SK-N-SH treated with all-trans-retinoic acid at 6 μM for 48 hours (cell line): Measurements from ENCODE around the gene CFAP97.

Experiments used
- ATAC-seq: fragments of 200-7000 bp; cut with Tn5 transposase; 3 replicates; pipeline ENCODE4 v1.9.1; 2020; ENCODE audit warnings: mild to moderate bottlenecking, moderate library complexity
- ARNTL ChIP-seq: fragments of 450-650 bp; formaldehyde crosslinking; IDR thresholded peaks from 2 replicates; pipeline ENCODE4 v1.5.0; 2020; ENCODE audit warnings: low read depth, mild to moderate bottlenecking, moderate library complexity, borderline replicate concordance
- BACH2 ChIP-seq: fragments of 250-450 bp; sonication (Bioruptor Pico); IDR thresholded peaks from 2 replicates; pipeline ENCODE4 v1.9.0; 2021; ENCODE audit warnings: mild to moderate bottlenecking, borderline replicate concordance
- GLIS3 ChIP-seq: fragments of 250-450 bp; sonication (Bioruptor Pico); IDR thresholded peaks from 2 replicates; pipeline ENCODE4 v1.5.0; 2020; ENCODE audit warnings: mild to moderate bottlenecking, moderate library complexity
- ISL1 ChIP-seq: fragments of 250-450 bp; sonication (Bioruptor Pico); IDR thresholded peaks from 2 replicates; pipeline ENCODE4 v2.1.2; 2022; ENCODE audit warnings: mild to moderate bottlenecking, moderate library complexity
- PPARA ChIP-seq: fragments of 250-450 bp; sonication (Bioruptor Pico); IDR thresholded peaks from 2 replicates; pipeline ENCODE4 v1.5.0; 2020; ENCODE audit warnings: mild to moderate bottlenecking, borderline replicate concordance
- RARB ChIP-seq: fragments of 250-450 bp; sonication (Bioruptor Pico); IDR thresholded peaks from 2 replicates; pipeline ENCODE4 v1.8.0; 2021; ENCODE audit warnings: mild to moderate bottlenecking, moderate library complexity
- SNAI2 ChIP-seq: fragments of 250-450 bp; sonication (Bioruptor Pico); IDR thresholded peaks from 2 replicates; pipeline ENCODE4 v1.5.0; 2020; ENCODE audit warnings: mild to moderate bottlenecking, moderate library complexity
- TCF4 ChIP-seq: fragments of 250-450 bp; sonication (Bioruptor Pico); IDR thresholded peaks from 2 replicates; pipeline ENCODE4 v1.8.0; 2021; ENCODE audit warnings: mild to moderate bottlenecking, moderate library complexity, borderline replicate concordance
- TOX ChIP-seq: fragments of 250-450 bp; sonication (Bioruptor Pico); IDR thresholded peaks from 2 replicates; pipeline ENCODE4 v1.8.0; 2021; ENCODE audit warnings: mild to moderate bottlenecking, moderate library complexity, borderline replicate concordance
- ZC3H10 ChIP-seq: fragments of 250-450 bp; sonication (Bioruptor Pico); IDR thresholded peaks from 2 replicates; pipeline ENCODE4 v1.5.1; 2021; ENCODE audit warnings: mild to moderate bottlenecking, moderate library complexity
- ZFP3 ChIP-seq: fragments of 250-450 bp; sonication (Bioruptor Pico); IDR thresholded peaks from 2 replicates; pipeline ENCODE4 v1.5.0; 2020; ENCODE audit warnings: mild to moderate bottlenecking, moderate library complexity
- ZFP30 ChIP-seq: fragments of 450-650 bp; formaldehyde crosslinking; IDR thresholded peaks from 2 replicates; pipeline ENCODE4 v1.5.0; 2022; ENCODE audit warnings: mild to moderate bottlenecking, moderate library complexity
- ZNF70 ChIP-seq: fragments of 450-650 bp; formaldehyde crosslinking; IDR thresholded peaks from 2 replicates; pipeline ENCODE4 v1.5.0; 2020; ENCODE audit warnings: mild to moderate bottlenecking, moderate library complexity
- ZNF8 ChIP-seq: fragments of 450-650 bp; formaldehyde crosslinking; IDR thresholded peaks from 2 replicates; pipeline ENCODE4 v1.5.0; 2020; ENCODE audit warnings: mild to moderate bottlenecking, moderate library complexity
- TF ChIP-seq, protein P1 (sequence below): fragments of 250-450 bp; sonication (Bioruptor Pico); IDR thresholded peaks from 2 replicates; pipeline ENCODE4 v1.5.1; 2021; ENCODE audit warnings: mild to moderate bottlenecking, moderate library complexity
- TF ChIP-seq, protein P2 (sequence below): fragments of 250-450 bp; sonication (Bioruptor Pico); IDR thresholded peaks from 2 replicates; pipeline ENCODE4 v1.8.0; 2021; ENCODE audit warnings: low read depth, mild to moderate bottlenecking, moderate library complexity, borderline replicate concordance
- TF ChIP-seq, protein P3 (sequence below): fragments of 250-450 bp; sonication (Bioruptor Pico); IDR thresholded peaks from 2 replicates; pipeline ENCODE4 v1.5.1; 2020; ENCODE audit warnings: low read depth, mild to moderate bottlenecking, moderate library complexity

CFAP97 gene

DNA sequence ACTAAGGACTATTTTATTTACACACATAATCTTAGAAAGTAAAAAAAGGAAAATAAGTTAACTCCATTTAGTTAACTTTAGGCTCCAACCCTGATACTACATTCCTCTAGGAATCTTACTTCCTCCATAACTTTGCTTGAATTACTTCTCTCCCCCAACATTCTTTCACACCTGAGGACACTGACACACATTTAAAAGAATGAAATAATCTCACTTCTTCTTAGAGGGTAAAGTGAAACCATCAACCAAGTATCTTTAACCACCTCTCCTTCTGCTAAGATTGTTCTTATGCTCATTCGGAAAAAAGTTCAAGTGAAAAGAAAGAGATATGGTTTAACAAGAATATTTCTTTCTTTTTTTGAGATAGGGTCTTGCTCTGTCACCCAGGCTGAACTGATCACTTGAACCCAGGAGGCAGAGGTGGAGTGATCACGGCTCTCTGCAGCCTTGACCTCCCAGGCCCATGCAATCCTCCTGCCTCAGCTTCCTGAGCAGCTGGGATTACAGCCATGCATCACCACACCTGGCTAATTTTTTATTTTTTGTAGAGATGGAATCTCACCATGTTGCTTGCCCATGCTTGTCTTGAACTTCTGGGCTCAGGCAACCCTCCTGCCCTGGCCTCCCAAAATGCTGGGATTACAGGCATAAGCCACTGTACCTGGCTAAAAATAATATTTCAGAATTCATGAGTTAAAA lies 32.3 kb downstream of the CFAP97 start:
- no peak for TF ChIP-seq ARNTL (CRISPR knock-in tag)
- TF ChIP-seq ZC3H10 = no peak
- TF ChIP-seq, protein P1, sequence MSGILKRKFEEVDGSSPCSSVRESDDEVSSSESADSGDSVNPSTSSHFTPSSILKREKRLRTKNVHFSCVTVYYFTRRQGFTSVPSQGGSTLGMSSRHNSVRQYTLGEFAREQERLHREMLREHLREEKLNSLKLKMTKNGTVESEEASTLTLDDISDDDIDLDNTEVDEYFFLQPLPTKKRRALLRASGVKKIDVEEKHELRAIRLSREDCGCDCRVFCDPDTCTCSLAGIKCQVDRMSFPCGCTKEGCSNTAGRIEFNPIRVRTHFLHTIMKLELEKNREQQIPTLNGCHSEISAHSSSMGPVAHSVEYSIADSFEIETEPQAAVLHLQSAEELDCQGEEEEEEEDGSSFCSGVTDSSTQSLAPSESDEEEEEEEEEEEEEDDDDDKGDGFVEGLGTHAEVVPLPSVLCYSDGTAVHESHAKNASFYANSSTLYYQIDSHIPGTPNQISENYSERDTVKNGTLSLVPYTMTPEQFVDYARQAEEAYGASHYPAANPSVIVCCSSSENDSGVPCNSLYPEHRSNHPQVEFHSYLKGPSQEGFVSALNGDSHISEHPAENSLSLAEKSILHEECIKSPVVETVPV (CRISPR knock-in tag) = no peak
- no peak for TF ChIP-seq TCF4
- ATAC-seq = no peak

DNA sequence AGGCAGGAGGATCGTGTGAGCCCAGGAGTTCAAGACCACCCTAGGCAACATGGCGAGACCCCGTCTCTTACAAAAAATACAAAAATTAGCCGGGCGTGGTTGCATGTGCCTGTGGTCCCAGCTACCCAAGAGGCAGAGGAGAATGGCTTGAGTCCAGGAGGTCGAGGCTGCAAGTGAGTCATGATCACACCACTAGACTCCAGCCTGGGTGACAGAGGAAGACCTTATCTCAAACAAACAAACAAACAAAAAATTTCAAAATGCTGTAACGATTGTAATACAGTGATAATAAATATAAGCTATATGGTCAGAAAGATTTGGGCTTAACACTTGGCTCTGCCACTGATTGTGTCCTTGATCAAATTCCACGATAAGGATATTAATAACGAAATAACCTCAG lies 36.6 kb downstream of the CFAP97 start:
- TF ChIP-seq, protein P2, sequence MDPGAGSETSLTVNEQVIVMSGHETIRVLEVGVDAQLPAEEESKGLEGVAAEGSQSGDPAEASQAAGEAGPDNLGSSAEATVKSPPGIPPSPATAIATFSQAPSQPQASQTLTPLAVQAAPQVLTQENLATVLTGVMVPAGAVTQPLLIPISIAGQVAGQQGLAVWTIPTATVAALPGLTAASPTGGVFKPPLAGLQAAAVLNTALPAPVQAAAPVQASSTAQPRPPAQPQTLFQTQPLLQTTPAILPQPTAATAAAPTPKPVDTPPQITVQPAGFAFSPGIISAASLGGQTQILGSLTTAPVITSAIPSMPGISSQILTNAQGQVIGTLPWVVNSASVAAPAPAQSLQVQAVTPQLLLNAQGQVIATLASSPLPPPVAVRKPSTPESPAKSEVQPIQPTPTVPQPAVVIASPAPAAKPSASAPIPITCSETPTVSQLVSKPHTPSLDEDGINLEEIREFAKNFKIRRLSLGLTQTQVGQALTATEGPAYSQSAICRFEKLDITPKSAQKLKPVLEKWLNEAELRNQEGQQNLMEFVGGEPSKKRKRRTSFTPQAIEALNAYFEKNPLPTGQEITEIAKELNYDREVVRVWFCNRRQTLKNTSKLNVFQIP (CRISPR knock-in tag) = no peak
- TF ChIP-seq, all 23 proteins: peak for 0

DNA sequence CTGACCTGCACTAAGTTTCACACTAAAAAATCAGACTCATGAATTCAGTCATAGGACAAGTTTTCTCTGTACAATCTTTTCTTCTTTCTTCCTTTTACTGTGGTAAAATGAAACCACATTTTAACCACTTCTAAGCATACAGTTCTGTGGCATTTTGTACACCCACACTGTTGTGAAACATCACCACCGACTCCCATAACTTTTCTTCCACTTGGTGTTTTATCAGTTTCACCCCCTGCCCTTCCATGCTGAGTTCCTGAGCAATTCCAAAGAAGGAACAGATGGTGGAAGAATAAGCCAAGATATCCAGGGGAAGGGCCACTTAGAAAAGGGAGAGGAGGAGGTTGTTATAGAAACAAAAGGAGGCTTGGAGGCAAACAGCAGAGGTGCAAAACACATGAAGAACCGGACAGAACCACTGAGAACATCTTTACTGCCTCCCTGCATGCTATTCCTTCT lies 38.2 kb downstream of the CFAP97 start:
- TF ChIP-seq RARB (CRISPR knock-in tag) = no peak
- TF ChIP-seq ZC3H10 = no peak
- no peak for TF ChIP-seq ZFP30 (CRISPR knock-in tag)
- no peak for TF ChIP-seq BACH2
- TF ChIP-seq PPARA = no peak
- no peak for TF ChIP-seq ZFP3 (CRISPR knock-in tag)
- TF ChIP-seq, protein P1 (CRISPR knock-in tag) = no peak
- TF ChIP-seq ISL1 = no peak
- no peak for TF ChIP-seq ARNTL (CRISPR knock-in tag)
- TF ChIP-seq ZNF8 (CRISPR knock-in tag) = no peak
- TF ChIP-seq TCF4 = no peak
- TF ChIP-seq GLIS3 (CRISPR knock-in tag) = no peak
- TF ChIP-seq, protein P2 (CRISPR knock-in tag) = no peak
- ATAC-seq = no peak

More for the DNA sequence above, 36.6 kb downstream of the CFAP97 start:
- ATAC-seq = no peak

DNA sequence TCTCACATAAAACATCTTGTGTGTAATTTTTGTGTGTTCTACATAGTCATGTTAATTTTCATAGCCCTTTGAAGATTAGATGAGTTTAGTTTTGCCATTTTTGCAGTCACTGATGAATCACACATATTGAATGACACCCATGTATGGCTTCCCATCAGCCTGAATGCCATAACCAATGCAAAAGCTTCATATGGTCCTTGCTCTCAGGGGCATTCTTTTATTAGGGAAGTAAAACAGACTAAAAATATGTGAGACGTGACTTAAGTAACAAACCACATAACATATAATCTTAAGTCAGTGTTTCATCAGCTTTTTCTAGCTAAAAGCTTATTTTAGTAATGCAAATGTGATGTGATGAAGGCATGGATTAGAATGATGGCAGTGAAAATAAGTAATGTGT lies 52.5 kb downstream of the CFAP97 start:
- no peak for ATAC-seq
- TF ChIP-seq ZFP3 (CRISPR knock-in tag) (no peak), SNAI2 (CRISPR knock-in tag) (no peak), BACH2 (no peak), ZNF8 (CRISPR knock-in tag) (no peak), ZNF70 (CRISPR knock-in tag) (no peak), ZFP30 (CRISPR knock-in tag) (no peak), TCF4 (no peak), ARNTL (CRISPR knock-in tag) (no peak), TOX (CRISPR knock-in tag) (no peak), ZC3H10 (no peak), PPARA (no peak)
- TF ChIP-seq, protein P3, sequence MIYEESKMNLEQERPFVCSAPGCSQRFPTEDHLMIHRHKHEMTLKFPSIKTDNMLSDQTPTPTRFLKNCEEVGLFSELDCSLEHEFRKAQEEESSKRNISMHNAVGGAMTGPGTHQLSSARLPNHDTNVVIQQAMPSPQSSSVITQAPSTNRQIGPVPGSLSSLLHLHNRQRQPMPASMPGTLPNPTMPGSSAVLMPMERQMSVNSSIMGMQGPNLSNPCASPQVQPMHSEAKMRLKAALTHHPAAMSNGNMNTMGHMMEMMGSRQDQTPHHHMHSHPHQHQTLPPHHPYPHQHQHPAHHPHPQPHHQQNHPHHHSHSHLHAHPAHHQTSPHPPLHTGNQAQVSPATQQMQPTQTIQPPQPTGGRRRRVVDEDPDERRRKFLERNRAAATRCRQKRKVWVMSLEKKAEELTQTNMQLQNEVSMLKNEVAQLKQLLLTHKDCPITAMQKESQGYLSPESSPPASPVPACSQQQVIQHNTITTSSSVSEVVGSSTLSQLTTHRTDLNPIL = no peak
- TF ChIP-seq, protein P1 (CRISPR knock-in tag) = no peak
